Stimulated activated CD4-positive, alpha-beta T cell treated with anti-CD3 and anti-CD28 coated beads, Interleukin-2, amount 100 ng/mL, for 48 hours (primary cell): Measurements from ENCODE around the gene NPW.
A peak's percentile ranks its signal among the peaks of the same experiment; 100 is the strongest.

Experiments used
- DNase-seq, 2 donors: peaks; one replicate each; pipeline ENCODE4 v3.0.0-alpha.2; 2020

The NPW gene

GRCh38 chr16:2019518-2019920 is at the start of gene NPW:
NPW (plus strand) TSS chr16:2019785.
- no peak for DNase-seq

GRCh38 chr16:1971796-1972489 is 47.6 kb upstream of the NPW start, which contains the start of gene TBL3:
TBL3 (plus strand) TSS chr16:1972053; CDS start chr16:1972165, 112 bp downstream.
- DNase-seq, result peak; percentile 97

- DNase-seq, result no peak
Observed at GRCh38 chr16:1972490-1972877, 47.1 kb upstream of the NPW start.

GRCh38 chr16:1973461-1974156 is 46.0 kb upstream of the NPW start:
- DNase-seq, result no peak

- DNase-seq, result no peak
Observed at GRCh38 chr16:1974157-1975070, 45.2 kb upstream of the NPW start.

- DNase-seq, result no peak
Observed at GRCh38 chr16:1975432-1976215, 44.0 kb upstream of the NPW start.

GRCh38 chr16:1976216-1976520 is 43.4 kb upstream of the NPW start:
- no peak for DNase-seq

GRCh38 chr16:1976951-1977874 is 42.4 kb upstream of the NPW start:
- no peak for DNase-seq

- DNase-seq, result no peak
Observed at GRCh38 chr16:1977875-1978268, 41.7 kb upstream of the NPW start.

GRCh38 chr16:1978476-1979120 is 41.0 kb upstream of the NPW start:
- no peak for DNase-seq

GRCh38 chr16:1979271-1980029 is 40.1 kb upstream of the NPW start:
- no peak for DNase-seq

- no peak for DNase-seq
Observed at GRCh38 chr16:1980030-1980769, 39.4 kb upstream of the NPW start.

- DNase-seq, result no peak
Observed at GRCh38 chr16:1980770-1981087, 38.9 kb upstream of the NPW start.

GRCh38 chr16:1981398-1981836 is 38.2 kb upstream of the NPW start, which contains the start of gene NOXO1:
NOXO1 (minus strand) TSS chr16:1981469; CDS start chr16:1981179, 290 bp downstream.
- DNase-seq, result no peak

GRCh38 chr16:1982013-1982433 is 37.6 kb upstream of the NPW start:
- DNase-seq, result no peak

GRCh38 chr16:1982991-1983543 is 36.5 kb upstream of the NPW start:
- no peak for DNase-seq

GRCh38 chr16:1983544-1984346 is 35.8 kb upstream of the NPW start, which contains the start of gene GFER:
GFER (plus strand) TSS chr16:1984193; CDS start chr16:1984219, 26 bp downstream.
- DNase-seq, result peak; percentile 71 to 72
